ENCODE measurements around the gene HSFY2.
"Not testable (repeated sequence)": the region's sequence is repeated elsewhere in the genome, so short reads cannot be mapped to it uniquely, and the experiment has no call there.

HSFY2 gene

GRCh38 chrY:18773635-18774034 is at the start of gene HSFY2:
HSFY2 (minus strand) TSS chrY:18773735; CDS start chrY:18773618, 117 bp downstream.
- not testable (repeated sequence) for DNase-seq (ENCODE audit: low read depth in 2 of 2)

- not testable (repeated sequence) for DNase-seq (ENCODE audit: low read depth in 2 of 2)
Measured at GRCh38 chrY:18815751-18816150, 42.2 kb upstream of the HSFY2 start.

GRCh38 chrY:18788757-18789406 is 15.3 kb upstream of the HSFY2 start:
- not testable (repeated sequence) for DNase-seq (ENCODE audit: low read depth in 2 of 2)

GRCh38 chrY:18754077-18754476 is 19.5 kb downstream of the HSFY2 start:
- not testable (repeated sequence) for DNase-seq (ENCODE audit: low read depth in 2 of 2)

- DNase-seq (ENCODE audit: low read depth in 2 of 2) = not testable (repeated sequence)
Measured at GRCh38 chrY:18753133-18753815, 20.3 kb downstream of the HSFY2 start.

- not testable (repeated sequence) for DNase-seq (ENCODE audit: low read depth in 2 of 2)
Measured at GRCh38 chrY:18723714-18724113, 49.8 kb downstream of the HSFY2 start.
